A549 (cell line): ENCODE measurements around the gene TRIM41.
"Not testable (repeated sequence)": the region's sequence is repeated elsewhere in the genome, so short reads cannot be mapped to it uniquely, and the experiment has no call there.

ENCODE experiments used
- BHLHE40 ChIP-seq: IDR thresholded peaks from 2 replicates; pipeline ENCODE4 v1.6.1; 2012; ENCODE audit warnings: low read depth, low read length, inconsistent platforms
- CEBPB ChIP-seq, 2 experiments: fragments of >200 bp in 1 of 2; sonication (Bioruptor Twin) in 1 of 2; formaldehyde crosslinking in 1 of 2; IDR thresholded peaks; 2 replicates each; pipeline ENCODE4 v1.6.1; 2012 to 2016
- EP300 ChIP-seq, 2 experiments: fragments of >200 bp; sonication (Bioruptor Twin); formaldehyde crosslinking; IDR thresholded peaks; 2 replicates in 1 of 2; 3 replicates in 1 of 2; pipeline ENCODE4 v1.6.1; 2016 to 2017
- GATA3 ChIP-seq: IDR thresholded peaks from 2 replicates; pipeline ENCODE4 v1.6.1; 2012; ENCODE audit warnings: borderline replicate concordance
- JUN ChIP-seq, 2 experiments: fragments of >200 bp; sonication (Bioruptor Twin); formaldehyde crosslinking; IDR thresholded peaks; 2 replicates in 1 of 2; 3 replicates in 1 of 2; pipeline ENCODE4 v1.6.1; 2016 to 2017
- MAFK ChIP-seq: fragments of 450-650 bp; IDR thresholded peaks from 2 replicates; pipeline ENCODE4 v1.6.1; 2014; ENCODE audit not compliant: partially characterized antibody
- POLR2A ChIP-seq: IDR thresholded peaks from 2 replicates; pipeline ENCODE4 v1.6.1; 2012; ENCODE audit warnings: mild to moderate bottlenecking, low read length
- RAD21 ChIP-seq, 2 experiments: fragments of >200 bp in 1 of 2; sonication (Bioruptor Twin) in 1 of 2; formaldehyde crosslinking in 1 of 2; IDR thresholded peaks in 1 of 2; conservative IDR thresholded peaks in 1 of 2; 2 replicates in 1 of 2; 3 replicates in 1 of 2; pipeline ENCODE4 v1.6.1; 2012 to 2018; ENCODE audit warnings: inconsistent platforms in 1 of 2
- RNF2 ChIP-seq: fragments of 200-600 bp; sonication (generic); IDR thresholded peaks from 2 replicates; pipeline ENCODE4 v1.6.1; 2016; ENCODE audit warnings: low read depth, mild to moderate bottlenecking, antibody characterized with exemption, moderate library complexity, borderline replicate concordance
- SREBF2 ChIP-seq: fragments of 450-650 bp; IDR thresholded peaks from 2 replicates; pipeline ENCODE4 v1.6.1; 2014; ENCODE audit warnings: mild to moderate bottlenecking, moderate library complexity
- ZFP36 ChIP-seq: fragments of 450-650 bp; IDR thresholded peaks from 2 replicates; pipeline ENCODE4 v1.6.1; 2014; ENCODE audit warnings: borderline replicate concordance; ENCODE audit not compliant: partially characterized antibody
- TF ChIP-seq, protein P1 (sequence below): fragments of >200 bp; sonication (Bioruptor Twin); formaldehyde crosslinking; IDR thresholded peaks from 3 replicates; pipeline ENCODE4 v1.5.1; 2016
- TF ChIP-seq, protein P2 (sequence below): IDR thresholded peaks from 2 replicates; pipeline ENCODE4 v1.6.1; 2012; ENCODE audit warnings: low read depth, borderline replicate concordance
- TF ChIP-seq, protein P3 (sequence below): fragments of 200-600 bp; sonication (generic); IDR thresholded peaks from 2 replicates; pipeline ENCODE4 v1.6.1; 2016; ENCODE audit warnings: antibody characterized with exemption, mild to moderate bottlenecking, moderate library complexity

DNA sequence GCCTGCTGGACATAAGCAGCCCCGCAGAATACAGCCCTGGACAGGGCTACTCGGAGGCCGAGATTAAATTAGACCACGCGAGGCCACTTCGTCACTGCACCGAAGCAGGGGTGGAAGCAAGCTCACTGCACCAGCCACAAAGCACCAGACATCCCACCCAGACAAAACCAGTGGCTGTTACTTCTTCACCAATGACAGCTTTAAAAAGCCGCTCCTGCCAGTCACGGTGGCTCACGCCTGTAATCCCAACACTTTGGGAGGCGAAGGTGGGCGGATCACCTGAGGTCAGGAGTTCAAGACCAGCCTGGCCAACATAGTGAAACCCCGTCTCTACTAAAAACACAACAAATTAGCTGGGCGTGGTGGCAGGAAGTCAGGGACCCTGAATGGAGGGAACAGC, 45.5 kb upstream of the TRIM41 start:
- not testable (repeated sequence) for TF ChIP-seq EP300 (IDR thresholded peaks at IDR 0.05); RAD21 (conservative IDR thresholded peaks at IDR 0.05 in 1 of 2, IDR thresholded peaks at IDR 0.05 in 1 of 2); POLR2A; CEBPB (IDR thresholded peaks at IDR 0.05); SREBF2; RNF2; ZFP36; BHLHE40; GATA3; JUN (IDR thresholded peaks at IDR 0.05); MAFK
- TF ChIP-seq, protein P1, sequence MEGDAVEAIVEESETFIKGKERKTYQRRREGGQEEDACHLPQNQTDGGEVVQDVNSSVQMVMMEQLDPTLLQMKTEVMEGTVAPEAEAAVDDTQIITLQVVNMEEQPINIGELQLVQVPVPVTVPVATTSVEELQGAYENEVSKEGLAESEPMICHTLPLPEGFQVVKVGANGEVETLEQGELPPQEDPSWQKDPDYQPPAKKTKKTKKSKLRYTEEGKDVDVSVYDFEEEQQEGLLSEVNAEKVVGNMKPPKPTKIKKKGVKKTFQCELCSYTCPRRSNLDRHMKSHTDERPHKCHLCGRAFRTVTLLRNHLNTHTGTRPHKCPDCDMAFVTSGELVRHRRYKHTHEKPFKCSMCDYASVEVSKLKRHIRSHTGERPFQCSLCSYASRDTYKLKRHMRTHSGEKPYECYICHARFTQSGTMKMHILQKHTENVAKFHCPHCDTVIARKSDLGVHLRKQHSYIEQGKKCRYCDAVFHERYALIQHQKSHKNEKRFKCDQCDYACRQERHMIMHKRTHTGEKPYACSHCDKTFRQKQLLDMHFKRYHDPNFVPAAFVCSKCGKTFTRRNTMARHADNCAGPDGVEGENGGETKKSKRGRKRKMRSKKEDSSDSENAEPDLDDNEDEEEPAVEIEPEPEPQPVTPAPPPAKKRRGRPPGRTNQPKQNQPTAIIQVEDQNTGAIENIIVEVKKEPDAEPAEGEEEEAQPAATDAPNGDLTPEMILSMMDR: not testable (repeated sequence)
- TF ChIP-seq, protein P2, sequence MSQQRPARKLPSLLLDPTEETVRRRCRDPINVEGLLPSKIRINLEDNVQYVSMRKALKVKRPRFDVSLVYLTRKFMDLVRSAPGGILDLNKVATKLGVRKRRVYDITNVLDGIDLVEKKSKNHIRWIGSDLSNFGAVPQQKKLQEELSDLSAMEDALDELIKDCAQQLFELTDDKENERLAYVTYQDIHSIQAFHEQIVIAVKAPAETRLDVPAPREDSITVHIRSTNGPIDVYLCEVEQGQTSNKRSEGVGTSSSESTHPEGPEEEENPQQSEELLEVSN: not testable (repeated sequence)
- TF ChIP-seq, protein P3, sequence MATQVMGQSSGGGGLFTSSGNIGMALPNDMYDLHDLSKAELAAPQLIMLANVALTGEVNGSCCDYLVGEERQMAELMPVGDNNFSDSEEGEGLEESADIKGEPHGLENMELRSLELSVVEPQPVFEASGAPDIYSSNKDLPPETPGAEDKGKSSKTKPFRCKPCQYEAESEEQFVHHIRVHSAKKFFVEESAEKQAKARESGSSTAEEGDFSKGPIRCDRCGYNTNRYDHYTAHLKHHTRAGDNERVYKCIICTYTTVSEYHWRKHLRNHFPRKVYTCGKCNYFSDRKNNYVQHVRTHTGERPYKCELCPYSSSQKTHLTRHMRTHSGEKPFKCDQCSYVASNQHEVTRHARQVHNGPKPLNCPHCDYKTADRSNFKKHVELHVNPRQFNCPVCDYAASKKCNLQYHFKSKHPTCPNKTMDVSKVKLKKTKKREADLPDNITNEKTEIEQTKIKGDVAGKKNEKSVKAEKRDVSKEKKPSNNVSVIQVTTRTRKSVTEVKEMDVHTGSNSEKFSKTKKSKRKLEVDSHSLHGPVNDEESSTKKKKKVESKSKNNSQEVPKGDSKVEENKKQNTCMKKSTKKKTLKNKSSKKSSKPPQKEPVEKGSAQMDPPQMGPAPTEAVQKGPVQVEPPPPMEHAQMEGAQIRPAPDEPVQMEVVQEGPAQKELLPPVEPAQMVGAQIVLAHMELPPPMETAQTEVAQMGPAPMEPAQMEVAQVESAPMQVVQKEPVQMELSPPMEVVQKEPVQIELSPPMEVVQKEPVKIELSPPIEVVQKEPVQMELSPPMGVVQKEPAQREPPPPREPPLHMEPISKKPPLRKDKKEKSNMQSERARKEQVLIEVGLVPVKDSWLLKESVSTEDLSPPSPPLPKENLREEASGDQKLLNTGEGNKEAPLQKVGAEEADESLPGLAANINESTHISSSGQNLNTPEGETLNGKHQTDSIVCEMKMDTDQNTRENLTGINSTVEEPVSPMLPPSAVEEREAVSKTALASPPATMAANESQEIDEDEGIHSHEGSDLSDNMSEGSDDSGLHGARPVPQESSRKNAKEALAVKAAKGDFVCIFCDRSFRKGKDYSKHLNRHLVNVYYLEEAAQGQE: not testable (repeated sequence)
